ENCODE measurements around the gene MSH4.

DNA sequence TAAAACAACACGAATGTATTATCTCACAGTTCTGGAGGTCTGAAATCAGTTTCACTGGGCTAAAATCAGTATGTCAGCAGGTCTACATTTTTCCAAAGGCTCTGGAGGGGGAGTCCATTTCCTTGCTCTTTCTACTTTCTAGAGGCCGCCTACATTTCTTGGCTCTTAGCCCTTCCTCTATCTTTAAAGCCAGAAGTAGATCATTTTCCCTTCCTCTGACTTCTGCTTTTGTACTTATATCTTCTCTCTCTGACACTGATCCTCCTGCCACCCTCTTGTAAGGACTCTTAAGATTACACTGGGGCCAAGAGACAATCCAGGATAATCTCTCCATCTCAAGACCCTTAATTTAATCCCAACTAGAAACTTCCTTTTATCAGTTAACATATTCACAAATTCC is 41.4 kb downstream of the MSH4 start:
- TF ChIP-seq, protein P1, sequence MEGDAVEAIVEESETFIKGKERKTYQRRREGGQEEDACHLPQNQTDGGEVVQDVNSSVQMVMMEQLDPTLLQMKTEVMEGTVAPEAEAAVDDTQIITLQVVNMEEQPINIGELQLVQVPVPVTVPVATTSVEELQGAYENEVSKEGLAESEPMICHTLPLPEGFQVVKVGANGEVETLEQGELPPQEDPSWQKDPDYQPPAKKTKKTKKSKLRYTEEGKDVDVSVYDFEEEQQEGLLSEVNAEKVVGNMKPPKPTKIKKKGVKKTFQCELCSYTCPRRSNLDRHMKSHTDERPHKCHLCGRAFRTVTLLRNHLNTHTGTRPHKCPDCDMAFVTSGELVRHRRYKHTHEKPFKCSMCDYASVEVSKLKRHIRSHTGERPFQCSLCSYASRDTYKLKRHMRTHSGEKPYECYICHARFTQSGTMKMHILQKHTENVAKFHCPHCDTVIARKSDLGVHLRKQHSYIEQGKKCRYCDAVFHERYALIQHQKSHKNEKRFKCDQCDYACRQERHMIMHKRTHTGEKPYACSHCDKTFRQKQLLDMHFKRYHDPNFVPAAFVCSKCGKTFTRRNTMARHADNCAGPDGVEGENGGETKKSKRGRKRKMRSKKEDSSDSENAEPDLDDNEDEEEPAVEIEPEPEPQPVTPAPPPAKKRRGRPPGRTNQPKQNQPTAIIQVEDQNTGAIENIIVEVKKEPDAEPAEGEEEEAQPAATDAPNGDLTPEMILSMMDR (conservative IDR thresholded peaks at IDR 0.05; ENCODE audit: low read depth, low read length): no peak
- no peak for TF ChIP-seq EZH2 (IDR thresholded peaks at IDR 0.05; ENCODE audit: borderline replicate concordance, low read depth, low read length, poor library complexity, severe bottlenecking)
